HG03045 (cell line): ENCODE results near the gene CDK18.

Source experiments
- ATAC-seq: cut with Tn5 transposase; IDR thresholded peaks from one replicate; pipeline ENCODE4 v1.9.1; 2021; ENCODE audit warnings: mild to moderate bottlenecking, moderate library complexity; ENCODE audit not compliant: unreplicated experiment

The CDK18 gene

GRCh38 chr1:205568135-205568468, 63.6 kb downstream of the CDK18 start:
- no peak for ATAC-seq

GRCh38 chr1:205568469-205569361, 64.2 kb downstream of the CDK18 start:
- ATAC-seq = no peak

GRCh38 chr1:205569411-205570172, 65.1 kb downstream of the CDK18 start:
- ATAC-seq = no peak

GRCh38 chr1:205570173-205570501, 65.7 kb downstream of the CDK18 start:
- no peak for ATAC-seq

GRCh38 chr1:205570796-205571537, 66.5 kb downstream of the CDK18 start:
- no peak for ATAC-seq

- no peak for ATAC-seq
These were observed 67.3 kb downstream of the CDK18 start for GRCh38 chr1:205571747-205572146.

GRCh38 chr1:205572421-205572820, 68.0 kb downstream of the CDK18 start:
- ATAC-seq = no peak

GRCh38 chr1:205575294-205575885, 70.9 kb downstream of the CDK18 start:
- no peak for ATAC-seq

GRCh38 chr1:205576011-205576410, 71.5 kb downstream of the CDK18 start:
- ATAC-seq = no peak

GRCh38 chr1:205576805-205577761, 72.6 kb downstream of the CDK18 start:
- no peak for ATAC-seq

- no peak for ATAC-seq
These were observed 73.6 kb downstream of the CDK18 start for GRCh38 chr1:205577874-205578658.

- no peak for ATAC-seq
These were observed 74.5 kb downstream of the CDK18 start for GRCh38 chr1:205578780-205579571.

GRCh38 chr1:205579711-205580110, 75.2 kb downstream of the CDK18 start:
- no peak for ATAC-seq

- no peak for ATAC-seq
These were observed 75.9 kb downstream of the CDK18 start for GRCh38 chr1:205580140-205580922.

GRCh38 chr1:205580923-205581180, 76.4 kb downstream of the CDK18 start:
- no peak for ATAC-seq

- no peak for ATAC-seq
These were observed 77.0 kb downstream of the CDK18 start for GRCh38 chr1:205581321-205581980.

GRCh38 chr1:205582046-205582445, 77.6 kb downstream of the CDK18 start:
- ATAC-seq = no peak
